HepG2 (cell line): ENCODE data around the gene NOP56. TPM values are rescaled to one million over a fixed set of nuclear protein-coding genes. Genes with fewer than 3 reads are reported as not detected.

Experiments used
- CHD4 ChIP-seq: fragments of 200-600 bp; sonication (generic); IDR thresholded peaks from 2 replicates; pipeline ENCODE4 v1.7.0; 2017; ENCODE audit warnings: mild to moderate bottlenecking, low read length, borderline replicate concordance
- HDAC1 ChIP-seq: sonication (generic); formaldehyde crosslinking; IDR thresholded peaks from 2 replicates; pipeline ENCODE4 v1.5.1; 2020; ENCODE audit warnings: mild to moderate bottlenecking, missing genetic modification reagents
- NFIC ChIP-seq: IDR thresholded peaks from 2 replicates; pipeline ENCODE4 v1.6.1; 2012; ENCODE audit warnings: mild to moderate bottlenecking, low read length, inconsistent platforms
- NFYB ChIP-seq: sonication (generic); formaldehyde crosslinking; IDR thresholded peaks from 2 replicates; pipeline ENCODE4 v1.4.0; 2020; ENCODE audit warnings: missing genetic modification reagents
- SP140L ChIP-seq: sonication (generic); formaldehyde crosslinking; IDR thresholded peaks from 2 replicates; pipeline ENCODE4 v1.4.0; 2020; ENCODE audit warnings: missing genetic modification reagents, borderline replicate concordance
- TSC22D2 ChIP-seq: sonication (generic); formaldehyde crosslinking; IDR thresholded peaks from 2 replicates; pipeline ENCODE4 v1.5.1; 2020; ENCODE audit warnings: missing genetic modification reagents, mild to moderate bottlenecking, borderline replicate concordance
- ZNF605 ChIP-seq: sonication (generic); formaldehyde crosslinking; IDR thresholded peaks from 2 replicates; pipeline ENCODE4 v1.8.0; 2022; ENCODE audit warnings: mild to moderate bottlenecking, missing genetic modification reagents
- polyA plus RNA-seq, 8 experiments: library from polyadenylated mRNA; depleted of rRNA in 3 of 8; stranded (reverse) in 7 of 8; unstranded in 1 of 8; fragments of >200 nt; fragmentation: Illumina TruSeq in 4 of 8; extraction: Trizol in 4 of 8; gene quantifications; 2 replicates each; pipeline versions ENCODE4 v1.2.1 to v1.2.3, GENCODE V29; 2011 to 2016; ENCODE audit warnings: low read depth in 4 of 8, missing spikeins in 1 of 8, mixed read lengths in 1 of 8; ENCODE audit not compliant: insufficient read depth in 1 of 8
- total RNA-seq, 5 experiments: library from RNA; depleted of rRNA; stranded (reverse); fragments of >200 nt; fragmentation: Illumina TruSeq; extraction: Trizol; gene quantifications; 2 replicates each; pipeline ENCODE4 v1.2.3, GENCODE V29; 2016; ENCODE audit warnings: low read depth in 1 of 5
- TF ChIP-seq, protein P1 (sequence below): IDR thresholded peaks from 2 replicates; pipeline ENCODE4 v1.6.1; 2016
- TF ChIP-seq, protein P2 (sequence below): sonication (generic); formaldehyde crosslinking; IDR thresholded peaks from 2 replicates; pipeline ENCODE4 v1.5.1; 2020; ENCODE audit warnings: missing genetic modification reagents, mild to moderate bottlenecking, borderline replicate concordance
- TF ChIP-seq, protein P3 (sequence below): sonication (generic); formaldehyde crosslinking; IDR thresholded peaks from 2 replicates; pipeline ENCODE4 v1.4.0; 2020; ENCODE audit warnings: missing genetic modification reagents, borderline replicate concordance
- TF ChIP-seq, protein P4 (sequence below): sonication (generic); formaldehyde crosslinking; IDR thresholded peaks from 2 replicates; pipeline ENCODE4 v1.9.0; 2022; ENCODE audit warnings: low read depth, missing genetic modification reagents
- TF ChIP-seq, protein P5 (sequence below): sonication (generic); formaldehyde crosslinking; IDR thresholded peaks from 2 replicates; pipeline ENCODE4 v1.5.1; 2020; ENCODE audit warnings: mild to moderate bottlenecking, moderate library complexity, missing genetic modification reagents
- TF ChIP-seq, protein P6 (sequence below): sonication (generic); formaldehyde crosslinking; IDR thresholded peaks from 2 replicates; pipeline ENCODE4 v1.5.1; 2020; ENCODE audit warnings: missing genetic modification reagents, mild to moderate bottlenecking, borderline replicate concordance
- TF ChIP-seq, protein P7 (sequence below): sonication (generic); formaldehyde crosslinking; IDR thresholded peaks from 2 replicates; pipeline ENCODE4 v1.5.1; 2020; ENCODE audit warnings: mild to moderate bottlenecking, missing genetic modification reagents, borderline replicate concordance

NOP56 gene
- total and polyA plus RNA-seq, 2 of the 13 experiments (the other 11 are each of a cell fraction or from before 2014, with no cell fraction given) = 369 to 1,116 TPM

DNA sequence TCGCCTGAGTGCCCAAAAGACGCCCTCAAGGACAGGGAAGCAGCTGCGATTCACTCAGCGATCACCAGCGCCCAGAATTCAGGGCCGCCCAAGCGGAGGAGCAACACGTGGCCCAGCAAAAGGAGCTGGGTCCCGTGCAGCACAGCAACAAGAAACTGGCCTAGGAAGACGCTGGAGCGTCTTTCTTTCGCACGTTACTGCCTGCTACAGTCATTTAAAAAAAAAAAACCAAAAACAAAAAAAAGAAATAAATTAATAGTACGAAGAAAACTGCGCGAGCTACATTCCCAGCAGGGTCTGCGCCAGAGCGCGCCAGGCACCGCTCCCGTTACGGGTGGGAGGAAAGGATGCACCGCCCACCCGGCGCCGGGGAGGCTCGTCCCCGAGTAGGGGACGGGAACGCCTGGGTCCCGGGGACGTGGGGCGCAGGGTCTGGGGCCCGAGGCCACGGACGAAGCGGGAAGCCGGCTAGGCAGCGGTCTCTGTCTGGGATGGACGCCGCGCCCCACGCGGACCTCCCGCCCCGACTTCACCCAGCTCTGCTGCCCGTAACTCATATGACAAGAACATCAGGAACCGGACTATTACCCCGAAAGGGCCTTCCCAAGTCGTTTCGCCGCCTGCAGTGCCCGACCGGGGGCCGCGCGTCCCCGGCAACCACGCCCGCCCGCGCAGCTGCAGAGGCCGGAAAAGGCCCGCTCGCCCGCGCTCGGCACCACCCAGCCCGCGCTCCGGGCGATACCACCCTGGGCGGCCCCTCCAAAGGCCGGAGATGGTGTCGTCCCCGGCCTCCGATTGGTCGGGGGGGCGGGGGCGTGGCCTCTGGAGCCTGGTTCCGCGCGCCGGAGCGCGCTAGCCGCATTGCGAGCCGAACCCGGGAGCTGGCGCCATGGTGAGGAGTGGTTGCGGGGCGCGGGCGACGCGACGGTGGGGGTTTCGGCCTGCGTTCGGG lies at the start of gene NOP56 (continued):
- TF ChIP-seq, protein P1, sequence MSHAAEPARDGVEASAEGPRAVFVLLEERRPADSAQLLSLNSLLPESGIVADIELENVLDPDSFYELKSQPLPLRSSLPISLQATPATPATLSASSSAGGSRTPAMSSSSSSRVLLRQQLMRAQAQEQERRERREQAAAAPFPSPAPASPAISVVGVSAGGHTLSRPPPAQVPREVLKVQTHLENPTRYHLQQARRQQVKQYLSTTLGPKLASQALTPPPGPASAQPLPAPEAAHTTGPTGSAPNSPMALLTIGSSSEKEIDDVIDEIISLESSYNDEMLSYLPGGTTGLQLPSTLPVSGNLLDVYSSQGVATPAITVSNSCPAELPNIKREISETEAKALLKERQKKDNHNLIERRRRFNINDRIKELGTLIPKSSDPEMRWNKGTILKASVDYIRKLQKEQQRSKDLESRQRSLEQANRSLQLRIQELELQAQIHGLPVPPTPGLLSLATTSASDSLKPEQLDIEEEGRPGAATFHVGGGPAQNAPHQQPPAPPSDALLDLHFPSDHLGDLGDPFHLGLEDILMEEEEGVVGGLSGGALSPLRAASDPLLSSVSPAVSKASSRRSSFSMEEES (CRISPR knock-in tag) = peak; percentile 8; the same call in 1 of the 2 replicates
- TF ChIP-seq, protein P2, sequence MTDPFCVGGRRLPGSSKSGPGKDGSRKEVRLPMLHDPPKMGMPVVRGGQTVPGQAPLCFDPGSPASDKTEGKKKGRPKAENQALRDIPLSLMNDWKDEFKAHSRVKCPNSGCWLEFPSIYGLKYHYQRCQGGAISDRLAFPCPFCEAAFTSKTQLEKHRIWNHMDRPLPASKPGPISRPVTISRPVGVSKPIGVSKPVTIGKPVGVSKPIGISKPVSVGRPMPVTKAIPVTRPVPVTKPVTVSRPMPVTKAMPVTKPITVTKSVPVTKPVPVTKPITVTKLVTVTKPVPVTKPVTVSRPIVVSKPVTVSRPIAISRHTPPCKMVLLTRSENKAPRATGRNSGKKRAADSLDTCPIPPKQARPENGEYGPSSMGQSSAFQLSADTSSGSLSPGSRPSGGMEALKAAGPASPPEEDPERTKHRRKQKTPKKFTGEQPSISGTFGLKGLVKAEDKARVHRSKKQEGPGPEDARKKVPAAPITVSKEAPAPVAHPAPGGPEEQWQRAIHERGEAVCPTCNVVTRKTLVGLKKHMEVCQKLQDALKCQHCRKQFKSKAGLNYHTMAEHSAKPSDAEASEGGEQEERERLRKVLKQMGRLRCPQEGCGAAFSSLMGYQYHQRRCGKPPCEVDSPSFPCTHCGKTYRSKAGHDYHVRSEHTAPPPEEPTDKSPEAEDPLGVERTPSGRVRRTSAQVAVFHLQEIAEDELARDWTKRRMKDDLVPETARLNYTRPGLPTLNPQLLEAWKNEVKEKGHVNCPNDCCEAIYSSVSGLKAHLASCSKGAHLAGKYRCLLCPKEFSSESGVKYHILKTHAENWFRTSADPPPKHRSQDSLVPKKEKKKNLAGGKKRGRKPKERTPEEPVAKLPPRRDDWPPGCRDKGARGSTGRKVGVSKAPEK = 0 out of 2 replicates have a peak, but pooled peaks have one; percentile 52
- TF ChIP-seq, protein P3, sequence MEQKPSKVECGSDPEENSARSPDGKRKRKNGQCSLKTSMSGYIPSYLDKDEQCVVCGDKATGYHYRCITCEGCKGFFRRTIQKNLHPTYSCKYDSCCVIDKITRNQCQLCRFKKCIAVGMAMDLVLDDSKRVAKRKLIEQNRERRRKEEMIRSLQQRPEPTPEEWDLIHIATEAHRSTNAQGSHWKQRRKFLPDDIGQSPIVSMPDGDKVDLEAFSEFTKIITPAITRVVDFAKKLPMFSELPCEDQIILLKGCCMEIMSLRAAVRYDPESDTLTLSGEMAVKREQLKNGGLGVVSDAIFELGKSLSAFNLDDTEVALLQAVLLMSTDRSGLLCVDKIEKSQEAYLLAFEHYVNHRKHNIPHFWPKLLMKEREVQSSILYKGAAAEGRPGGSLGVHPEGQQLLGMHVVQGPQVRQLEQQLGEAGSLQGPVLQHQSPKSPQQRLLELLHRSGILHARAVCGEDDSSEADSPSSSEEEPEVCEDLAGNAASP (CRISPR knock-in tag) = no peak; the same call in 1 of the 2 replicates
- TF ChIP-seq TSC22D2 (CRISPR knock-in tag) (peak; percentile 39), SP140L (CRISPR knock-in tag) (peak; percentile 73; the same call in 1 of the 2 replicates), NFIC (peak; percentile 37; the same call in 1 of the 2 replicates), ZNF605 (CRISPR knock-in tag) (peak; percentile 65), HDAC1 (CRISPR knock-in tag) (peak; percentile 89), NFYB (CRISPR knock-in tag) (peak; percentile 86), CHD4 (no peak)
- TF ChIP-seq, protein P4, sequence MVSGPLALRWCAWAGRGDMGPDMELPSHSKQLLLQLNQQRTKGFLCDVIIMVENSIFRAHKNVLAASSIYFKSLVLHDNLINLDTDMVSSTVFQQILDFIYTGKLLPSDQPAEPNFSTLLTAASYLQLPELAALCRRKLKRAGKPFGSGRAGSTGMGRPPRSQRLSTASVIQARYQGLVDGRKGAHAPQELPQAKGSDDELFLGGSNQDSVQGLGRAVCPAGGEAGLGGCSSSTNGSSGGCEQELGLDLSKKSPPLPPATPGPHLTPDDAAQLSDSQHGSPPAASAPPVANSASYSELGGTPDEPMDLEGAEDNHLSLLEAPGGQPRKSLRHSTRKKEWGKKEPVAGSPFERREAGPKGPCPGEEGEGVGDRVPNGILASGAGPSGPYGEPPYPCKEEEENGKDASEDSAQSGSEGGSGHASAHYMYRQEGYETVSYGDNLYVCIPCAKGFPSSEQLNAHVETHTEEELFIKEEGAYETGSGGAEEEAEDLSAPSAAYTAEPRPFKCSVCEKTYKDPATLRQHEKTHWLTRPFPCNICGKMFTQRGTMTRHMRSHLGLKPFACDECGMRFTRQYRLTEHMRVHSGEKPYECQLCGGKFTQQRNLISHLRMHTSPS (CRISPR knock-in tag) = no peak
- TF ChIP-seq, protein P5, sequence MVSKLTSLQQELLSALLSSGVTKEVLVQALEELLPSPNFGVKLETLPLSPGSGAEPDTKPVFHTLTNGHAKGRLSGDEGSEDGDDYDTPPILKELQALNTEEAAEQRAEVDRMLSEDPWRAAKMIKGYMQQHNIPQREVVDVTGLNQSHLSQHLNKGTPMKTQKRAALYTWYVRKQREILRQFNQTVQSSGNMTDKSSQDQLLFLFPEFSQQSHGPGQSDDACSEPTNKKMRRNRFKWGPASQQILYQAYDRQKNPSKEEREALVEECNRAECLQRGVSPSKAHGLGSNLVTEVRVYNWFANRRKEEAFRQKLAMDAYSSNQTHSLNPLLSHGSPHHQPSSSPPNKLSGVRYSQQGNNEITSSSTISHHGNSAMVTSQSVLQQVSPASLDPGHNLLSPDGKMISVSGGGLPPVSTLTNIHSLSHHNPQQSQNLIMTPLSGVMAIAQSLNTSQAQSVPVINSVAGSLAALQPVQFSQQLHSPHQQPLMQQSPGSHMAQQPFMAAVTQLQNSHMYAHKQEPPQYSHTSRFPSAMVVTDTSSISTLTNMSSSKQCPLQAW (CRISPR knock-in tag) = no peak; the same call in 1 of the 2 replicates
- TF ChIP-seq, protein P6, sequence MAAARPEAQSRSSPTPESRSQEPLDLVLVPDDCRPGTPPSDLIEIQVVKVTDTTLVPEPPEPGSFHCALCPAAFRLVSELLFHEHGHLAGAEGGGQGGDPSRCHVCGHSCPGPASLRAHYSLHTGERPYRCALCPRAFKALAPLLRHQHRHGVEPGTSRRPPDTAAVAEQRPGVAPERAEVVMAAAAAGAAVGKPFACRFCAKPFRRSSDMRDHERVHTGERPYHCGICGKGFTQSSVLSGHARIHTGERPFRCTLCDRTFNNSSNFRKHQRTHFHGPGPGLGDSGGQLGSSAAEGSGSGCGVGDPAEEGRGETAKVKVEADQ (CRISPR knock-in tag) = peak; percentile 99; the same call in 1 of the 2 replicates
- TF ChIP-seq, protein P7, sequence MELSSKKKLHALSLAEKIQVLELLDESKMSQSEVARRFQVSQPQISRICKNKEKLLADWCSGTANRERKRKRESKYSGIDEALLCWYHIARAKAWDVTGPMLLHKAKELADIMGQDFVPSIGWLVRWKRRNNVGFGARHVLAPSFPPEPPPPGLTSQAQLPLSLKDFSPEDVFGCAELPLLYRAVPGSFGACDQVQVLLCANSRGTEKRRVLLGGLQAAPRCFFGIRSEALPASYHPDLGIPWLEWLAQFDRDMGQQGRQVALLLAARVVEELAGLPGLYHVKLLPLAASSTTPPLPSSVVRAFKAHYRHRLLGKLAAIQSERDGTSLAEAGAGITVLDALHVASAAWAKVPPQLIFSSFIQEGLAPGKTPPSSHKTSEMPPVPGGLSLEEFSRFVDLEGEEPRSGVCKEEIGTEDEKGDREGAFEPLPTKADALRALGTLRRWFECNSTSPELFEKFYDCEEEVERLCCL = no peak; the same call in 1 of the 2 replicates
